Measurements from ENCODE around the gene ULK4. TPM values are rescaled to one million over a fixed set of nuclear protein-coding genes. Genes with fewer than 3 reads are reported as not detected.

Gene ULK4
- polyA plus RNA-seq, 1 donor from 2014 or later = 7.2 TPM

DNA sequence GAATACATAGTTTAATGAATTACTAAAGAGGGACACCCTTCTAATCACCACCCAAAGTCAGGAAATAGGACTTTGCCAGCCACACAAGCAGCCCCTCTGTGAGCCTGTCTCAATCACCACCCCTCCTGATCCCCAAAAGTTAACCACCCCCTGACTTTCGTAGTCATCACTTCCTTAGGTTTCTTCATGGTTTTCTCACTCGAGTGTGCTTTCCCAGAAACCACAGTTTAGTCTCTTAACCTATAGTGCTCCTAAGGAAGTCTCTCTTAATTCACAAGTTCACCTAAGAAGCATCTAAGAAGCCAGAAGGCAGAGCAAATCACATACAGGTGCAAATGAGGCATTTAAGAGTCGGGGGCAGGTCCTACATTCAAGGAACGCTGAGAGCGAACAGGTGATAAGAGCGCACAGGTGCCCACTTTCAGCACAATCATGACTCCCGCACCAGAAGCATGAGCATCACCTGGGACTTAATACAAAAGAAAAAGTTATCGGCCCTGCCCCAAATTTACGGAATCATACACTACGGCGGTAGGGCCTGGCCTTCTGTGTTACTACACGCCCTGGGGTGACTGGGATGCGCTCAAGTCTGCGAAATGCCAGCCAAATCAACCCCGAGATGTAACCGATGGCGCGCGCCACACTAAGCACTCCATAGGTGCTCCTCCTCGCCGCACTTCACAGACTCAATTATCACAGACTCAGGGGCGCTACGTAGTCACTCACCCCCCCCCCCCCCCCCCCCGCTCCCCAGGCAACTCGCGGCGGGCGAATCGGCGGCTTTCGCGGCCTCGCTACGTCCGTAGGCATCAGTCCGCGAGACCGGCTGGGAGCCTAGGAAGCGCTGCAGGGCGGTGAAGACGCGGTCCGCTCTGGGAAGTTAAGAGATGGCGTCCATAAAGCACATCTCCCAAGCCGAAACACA is 815 bp downstream of the ULK4 start:
- peak overlapping the region; percentile 60 for H3K27ac ChIP-seq (ENCODE audit: low read length)
- no peaks in the 10 kb centered on the region for H3K79me2 ChIP-seq (replicated peaks; ENCODE audit: insufficient read depth, low read length)
- H3K27me3 ChIP-seq (ENCODE audit: insufficient read depth, low read depth, low read length) = no peaks in the 10 kb centered on the region
- H3K4me3 ChIP-seq (ENCODE audit: low read length) = peak overlapping the region; percentile 86
- H2AFZ ChIP-seq (ENCODE audit: low read depth, low read length) = peak overlapping the region; percentile 77
- no peaks in the 10 kb centered on the region for H3K9me2 ChIP-seq (ENCODE audit: insufficient read depth, low read length)
- no peaks in the 10 kb centered on the region for H4K20me1 ChIP-seq (ENCODE audit: insufficient read depth)
- no peaks in the 10 kb centered on the region for H3F3A ChIP-seq (ENCODE audit: insufficient read depth, low read length, poor library complexity, severe bottlenecking)
- H3K9ac ChIP-seq (ENCODE audit: low read length) = peak overlapping the region; percentile 56
- no peaks in the 10 kb centered on the region for H3K36me3 ChIP-seq (ENCODE audit: insufficient read depth, low read length)
- peak overlapping the region; percentile 52 for H3K4me2 ChIP-seq (ENCODE audit: low read length)
- H3K9me3 ChIP-seq (ENCODE audit: low read length) = no peaks in the 10 kb centered on the region
- TF ChIP-seq POLR2AphosphoS5 (IDR thresholded peaks at IDR 0.05) (no peak), EP300 (conservative IDR thresholded peaks at IDR 0.05; ENCODE audit: poor library complexity, severe bottlenecking) (no peak), SMC3 (conservative IDR thresholded peaks at IDR 0.05; ENCODE audit: poor library complexity) (peak; percentile 19), TAF1 (IDR thresholded peaks at IDR 0.05; ENCODE audit: low read depth) (no peak)
- TF ChIP-seq, protein P1, sequence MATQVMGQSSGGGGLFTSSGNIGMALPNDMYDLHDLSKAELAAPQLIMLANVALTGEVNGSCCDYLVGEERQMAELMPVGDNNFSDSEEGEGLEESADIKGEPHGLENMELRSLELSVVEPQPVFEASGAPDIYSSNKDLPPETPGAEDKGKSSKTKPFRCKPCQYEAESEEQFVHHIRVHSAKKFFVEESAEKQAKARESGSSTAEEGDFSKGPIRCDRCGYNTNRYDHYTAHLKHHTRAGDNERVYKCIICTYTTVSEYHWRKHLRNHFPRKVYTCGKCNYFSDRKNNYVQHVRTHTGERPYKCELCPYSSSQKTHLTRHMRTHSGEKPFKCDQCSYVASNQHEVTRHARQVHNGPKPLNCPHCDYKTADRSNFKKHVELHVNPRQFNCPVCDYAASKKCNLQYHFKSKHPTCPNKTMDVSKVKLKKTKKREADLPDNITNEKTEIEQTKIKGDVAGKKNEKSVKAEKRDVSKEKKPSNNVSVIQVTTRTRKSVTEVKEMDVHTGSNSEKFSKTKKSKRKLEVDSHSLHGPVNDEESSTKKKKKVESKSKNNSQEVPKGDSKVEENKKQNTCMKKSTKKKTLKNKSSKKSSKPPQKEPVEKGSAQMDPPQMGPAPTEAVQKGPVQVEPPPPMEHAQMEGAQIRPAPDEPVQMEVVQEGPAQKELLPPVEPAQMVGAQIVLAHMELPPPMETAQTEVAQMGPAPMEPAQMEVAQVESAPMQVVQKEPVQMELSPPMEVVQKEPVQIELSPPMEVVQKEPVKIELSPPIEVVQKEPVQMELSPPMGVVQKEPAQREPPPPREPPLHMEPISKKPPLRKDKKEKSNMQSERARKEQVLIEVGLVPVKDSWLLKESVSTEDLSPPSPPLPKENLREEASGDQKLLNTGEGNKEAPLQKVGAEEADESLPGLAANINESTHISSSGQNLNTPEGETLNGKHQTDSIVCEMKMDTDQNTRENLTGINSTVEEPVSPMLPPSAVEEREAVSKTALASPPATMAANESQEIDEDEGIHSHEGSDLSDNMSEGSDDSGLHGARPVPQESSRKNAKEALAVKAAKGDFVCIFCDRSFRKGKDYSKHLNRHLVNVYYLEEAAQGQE (IDR thresholded peaks at IDR 0.05; ENCODE audit: borderline replicate concordance) = peak; percentile 47

DNA sequence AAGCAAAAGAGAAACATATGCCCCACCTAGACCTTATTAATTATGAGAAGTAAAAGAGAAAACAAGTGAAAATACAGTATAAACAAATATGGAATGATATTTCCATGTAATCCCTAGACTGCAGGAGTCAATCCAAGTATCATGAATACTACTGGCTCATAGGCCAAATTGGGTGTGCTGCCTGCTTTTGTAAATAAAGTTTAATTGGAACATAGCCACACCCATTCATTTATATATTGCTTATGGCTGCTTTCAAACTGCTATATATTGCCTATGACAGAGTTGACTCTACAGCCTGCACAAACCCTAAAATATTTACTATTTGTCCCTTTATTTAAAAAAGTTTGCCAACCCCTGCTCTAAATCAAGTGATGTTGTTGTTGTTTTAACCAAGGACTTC is 5.3 kb downstream of the ULK4 start:
- H3K36me3 ChIP-seq (ENCODE audit: insufficient read depth, low read length) = no peaks in the 10 kb centered on the region
- no peaks in the 10 kb centered on the region for H3F3A ChIP-seq (ENCODE audit: insufficient read depth, low read length, poor library complexity, severe bottlenecking)
- H3K9ac ChIP-seq (ENCODE audit: low read length) = no peak overlapping the region
- no peaks in the 10 kb centered on the region for H3K79me2 ChIP-seq (replicated peaks; ENCODE audit: insufficient read depth, low read length)
- no peak overlapping the region for H3K4me3 ChIP-seq (ENCODE audit: low read length)
- no peak overlapping the region for H3K27ac ChIP-seq (ENCODE audit: low read length)
- TF ChIP-seq EP300 (conservative IDR thresholded peaks at IDR 0.05; ENCODE audit: poor library complexity, severe bottlenecking) (no peak), POLR2AphosphoS5 (IDR thresholded peaks at IDR 0.05) (no peak), RAD21 (conservative IDR thresholded peaks at IDR 0.05) (no peak), TAF1 (IDR thresholded peaks at IDR 0.05; ENCODE audit: low read depth) (no peak), EZH2 (IDR thresholded peaks at IDR 0.05; ENCODE audit: borderline replicate concordance, insufficient read depth, low read length, poor library complexity, severe bottlenecking) (no peak), SMC3 (conservative IDR thresholded peaks at IDR 0.05; ENCODE audit: poor library complexity) (no peak)
- no peaks in the 10 kb centered on the region for H3K9me3 ChIP-seq (ENCODE audit: low read length)
- H2AFZ ChIP-seq (ENCODE audit: low read depth, low read length) = no peak overlapping the region
- H3K27me3 ChIP-seq (ENCODE audit: insufficient read depth, low read depth, low read length) = no peaks in the 10 kb centered on the region
- H3K9me2 ChIP-seq (ENCODE audit: insufficient read depth, low read length) = no peaks in the 10 kb centered on the region
- H3K4me2 ChIP-seq (ENCODE audit: low read length) = no peak overlapping the region
- H4K20me1 ChIP-seq (ENCODE audit: insufficient read depth) = no peaks in the 10 kb centered on the region

DNA sequence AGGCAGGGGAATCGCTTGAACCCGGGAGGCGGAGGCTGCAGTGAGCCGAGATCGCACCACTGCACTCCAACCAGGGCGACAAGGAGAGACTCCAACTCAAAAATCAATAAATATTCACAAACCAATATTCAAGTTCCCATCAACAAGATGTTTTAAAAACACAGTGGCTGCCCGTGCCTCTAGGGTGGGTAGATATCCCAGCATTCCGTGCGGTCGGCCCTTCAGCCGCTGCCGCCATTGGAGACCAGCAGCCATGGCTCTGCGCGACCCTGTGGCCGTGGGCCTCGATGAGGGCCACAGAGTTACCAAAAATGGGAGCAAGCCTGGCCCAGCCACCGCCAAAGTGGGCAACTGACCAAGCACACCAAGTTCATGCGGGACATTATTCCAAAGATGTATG is 6.7 kb downstream of the ULK4 start:
- no peak overlapping the region for H3K27ac ChIP-seq (ENCODE audit: low read length)
- TF ChIP-seq EZH2 (IDR thresholded peaks at IDR 0.05; ENCODE audit: borderline replicate concordance, insufficient read depth, low read length, poor library complexity, severe bottlenecking) (no peak), POLR2AphosphoS5 (IDR thresholded peaks at IDR 0.05) (no peak), EP300 (conservative IDR thresholded peaks at IDR 0.05; ENCODE audit: poor library complexity, severe bottlenecking) (no peak), TAF1 (IDR thresholded peaks at IDR 0.05; ENCODE audit: low read depth) (no peak)
- TF ChIP-seq, protein P2, sequence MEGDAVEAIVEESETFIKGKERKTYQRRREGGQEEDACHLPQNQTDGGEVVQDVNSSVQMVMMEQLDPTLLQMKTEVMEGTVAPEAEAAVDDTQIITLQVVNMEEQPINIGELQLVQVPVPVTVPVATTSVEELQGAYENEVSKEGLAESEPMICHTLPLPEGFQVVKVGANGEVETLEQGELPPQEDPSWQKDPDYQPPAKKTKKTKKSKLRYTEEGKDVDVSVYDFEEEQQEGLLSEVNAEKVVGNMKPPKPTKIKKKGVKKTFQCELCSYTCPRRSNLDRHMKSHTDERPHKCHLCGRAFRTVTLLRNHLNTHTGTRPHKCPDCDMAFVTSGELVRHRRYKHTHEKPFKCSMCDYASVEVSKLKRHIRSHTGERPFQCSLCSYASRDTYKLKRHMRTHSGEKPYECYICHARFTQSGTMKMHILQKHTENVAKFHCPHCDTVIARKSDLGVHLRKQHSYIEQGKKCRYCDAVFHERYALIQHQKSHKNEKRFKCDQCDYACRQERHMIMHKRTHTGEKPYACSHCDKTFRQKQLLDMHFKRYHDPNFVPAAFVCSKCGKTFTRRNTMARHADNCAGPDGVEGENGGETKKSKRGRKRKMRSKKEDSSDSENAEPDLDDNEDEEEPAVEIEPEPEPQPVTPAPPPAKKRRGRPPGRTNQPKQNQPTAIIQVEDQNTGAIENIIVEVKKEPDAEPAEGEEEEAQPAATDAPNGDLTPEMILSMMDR (IDR thresholded peaks at IDR 0.05; ENCODE audit: poor library complexity, severe bottlenecking) = no peak
- TF ChIP-seq, protein P1 (IDR thresholded peaks at IDR 0.05; ENCODE audit: borderline replicate concordance) = no peak
- no peaks in the 10 kb centered on the region for H3K79me2 ChIP-seq (replicated peaks; ENCODE audit: insufficient read depth, low read length)

More for the DNA sequence above, 6.7 kb downstream of the ULK4 start:
- Histone ChIP-seq H3K27me3 (ENCODE audit: insufficient read depth, low read depth, low read length) (no peaks in the 10 kb centered on the region), H3K9ac (ENCODE audit: low read length) (no peak overlapping the region), H3K36me3 (ENCODE audit: insufficient read depth, low read length) (no peaks in the 10 kb centered on the region), H3K4me3 (ENCODE audit: low read length) (no peak overlapping the region), H4K20me1 (ENCODE audit: insufficient read depth) (no peaks in the 10 kb centered on the region), H3K9me2 (ENCODE audit: insufficient read depth, low read length) (no peaks in the 10 kb centered on the region), H3F3A (ENCODE audit: insufficient read depth, low read length, poor library complexity, severe bottlenecking) (no peaks in the 10 kb centered on the region), H2AFZ (ENCODE audit: low read depth, low read length) (no peak overlapping the region), H3K4me2 (ENCODE audit: low read length) (no peak overlapping the region), H3K9me3 (ENCODE audit: low read length) (no peaks in the 10 kb centered on the region)

Measured in neural cell (in vitro differentiated cells).